HG03196 (cell line): ENCODE measurements around the gene RNF207.

ENCODE experiments used
- ATAC-seq: cut with Tn5 transposase; IDR thresholded peaks from one replicate; pipeline ENCODE4 v1.9.1; 2021; ENCODE audit not compliant: unreplicated experiment

RNF207 gene

DNA sequence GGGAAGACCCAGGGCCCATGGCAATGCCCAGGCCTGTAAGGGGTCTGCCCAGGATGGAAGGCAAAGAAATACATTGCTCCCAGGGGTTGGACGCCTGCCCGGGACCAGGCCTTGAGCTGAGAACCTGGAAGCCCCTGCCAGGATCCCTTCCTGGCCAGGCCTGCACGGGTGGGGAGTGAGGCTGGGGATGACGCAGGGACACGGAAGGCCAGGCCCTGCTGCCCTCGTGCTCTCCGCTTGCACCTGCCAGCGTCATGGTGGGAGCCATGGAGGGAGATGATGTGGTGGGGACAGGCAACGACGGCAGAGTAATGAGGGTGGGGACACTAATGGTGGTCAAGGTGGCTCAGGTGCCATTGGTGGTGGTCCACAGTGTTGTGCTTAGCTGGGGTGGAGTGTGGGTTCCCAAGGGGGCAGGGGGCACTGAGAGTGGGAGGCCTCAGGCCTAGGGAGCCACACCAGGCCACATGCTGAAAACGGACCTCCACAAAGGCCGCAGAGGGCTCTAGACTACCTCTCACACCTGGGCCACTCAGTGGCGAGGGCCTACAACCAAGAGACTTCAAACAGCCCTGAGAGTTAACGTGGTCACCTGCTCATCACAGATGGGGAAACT lies 42.4 kb downstream of the RNF207 start:
- no peak for ATAC-seq

DNA sequence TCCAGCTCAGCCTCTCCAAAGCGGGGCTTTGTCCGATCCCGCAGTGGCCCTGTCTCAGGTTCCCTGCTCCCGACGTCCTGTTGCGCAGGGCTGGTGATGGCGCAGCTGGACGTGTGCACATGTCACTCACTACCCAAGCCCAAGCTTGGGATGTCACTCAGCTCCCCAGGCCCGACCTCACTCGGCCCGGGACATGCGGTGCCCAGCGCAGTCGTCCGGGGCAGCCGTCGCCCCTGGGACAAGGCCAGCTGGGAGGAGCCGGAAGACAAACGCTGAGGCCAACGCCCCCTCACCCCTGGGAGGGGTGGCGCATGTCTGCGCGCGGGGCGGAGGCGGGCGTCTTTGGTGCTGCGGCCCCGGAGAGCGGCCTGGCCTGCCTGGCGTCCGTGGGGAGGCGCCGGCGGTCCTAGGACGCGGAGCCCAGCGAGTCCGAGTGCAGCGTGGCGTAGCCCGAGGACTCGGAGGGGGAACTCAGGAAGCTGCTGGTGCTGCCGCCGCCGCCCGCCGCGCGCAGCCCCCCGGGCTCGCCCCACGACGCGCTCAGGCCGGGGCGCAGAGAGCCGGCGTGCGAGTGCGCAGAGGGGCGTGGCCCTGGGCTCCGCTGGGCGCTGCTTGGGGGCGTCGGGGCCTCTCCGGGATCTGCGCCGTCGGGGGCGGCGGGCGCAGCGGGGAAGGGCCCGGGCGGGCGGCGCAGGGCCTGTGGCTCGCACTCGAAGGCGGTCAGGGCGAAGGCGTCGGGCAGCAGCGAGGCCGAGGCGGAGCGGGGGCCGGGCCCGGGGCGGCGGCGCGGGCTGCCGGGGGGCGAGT lies 43.2 kb downstream of the RNF207 start:
- no peak for ATAC-seq

DNA sequence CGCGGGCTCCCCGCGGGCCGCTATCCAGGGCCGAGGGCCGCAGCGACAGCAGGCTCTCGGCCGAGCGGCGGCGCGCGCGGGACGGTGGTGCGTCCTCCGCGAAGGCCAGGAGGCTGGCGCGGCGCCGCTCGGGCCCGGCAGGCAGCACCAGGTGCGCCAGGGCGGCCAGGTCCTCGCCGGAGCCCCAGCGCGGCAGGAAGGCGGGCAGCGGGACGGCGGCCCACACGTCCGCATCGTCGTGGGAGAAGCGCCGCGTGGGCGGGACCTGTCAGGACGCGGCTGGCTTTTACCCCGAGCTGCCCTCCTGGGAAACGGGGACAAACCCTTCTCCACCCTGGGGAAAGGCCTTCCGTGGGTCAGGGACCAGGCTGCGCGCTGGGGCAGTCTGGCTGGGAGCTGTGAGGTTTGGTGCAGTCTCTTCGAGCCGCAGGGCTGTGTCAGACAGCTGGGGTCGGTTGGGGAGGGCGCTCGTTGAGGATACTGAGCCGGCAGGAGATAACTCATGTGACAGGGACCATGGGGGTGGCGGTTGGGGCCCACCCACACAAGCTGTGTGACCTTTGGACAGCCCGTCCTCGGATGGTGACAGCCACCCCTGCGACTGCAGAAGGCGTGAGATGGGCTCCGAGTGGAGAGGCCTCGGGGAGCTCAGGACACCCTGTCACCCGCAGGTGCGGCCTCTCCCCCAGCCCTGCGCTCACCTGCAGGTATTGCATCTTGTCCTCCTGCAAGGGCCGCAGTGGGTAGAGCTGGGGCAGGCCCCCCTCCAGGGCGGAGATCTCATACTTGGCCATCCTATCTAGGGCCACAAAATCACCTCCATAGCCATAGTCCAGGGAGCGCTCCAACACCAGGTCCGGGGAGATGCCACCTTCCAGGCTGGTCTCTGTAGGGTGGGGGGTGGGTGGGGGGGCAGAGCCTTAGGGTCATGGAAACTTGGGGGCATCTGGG lies 44.1 kb downstream of the RNF207 start:
- ATAC-seq: no peak

DNA sequence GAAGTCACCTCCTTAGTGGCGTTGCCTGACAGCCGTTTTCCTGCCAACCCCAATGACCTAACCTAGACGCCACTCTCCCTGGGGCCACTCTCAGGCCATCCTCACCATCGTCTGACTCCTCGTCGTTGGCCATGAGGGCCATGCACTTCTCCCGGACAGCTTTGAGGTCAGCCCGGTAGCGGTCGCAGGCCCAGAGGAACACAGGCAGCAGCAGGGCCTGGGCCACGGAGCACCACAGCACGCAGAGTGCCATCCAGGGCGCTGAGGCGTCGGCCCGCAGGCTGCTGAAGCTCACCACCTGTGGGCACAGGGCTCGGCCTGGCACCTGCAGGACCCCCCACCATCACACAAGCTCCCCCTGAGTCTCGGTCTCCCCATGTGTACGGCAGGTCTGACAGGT lies 45.3 kb downstream of the RNF207 start:
- ATAC-seq: no peak

DNA sequence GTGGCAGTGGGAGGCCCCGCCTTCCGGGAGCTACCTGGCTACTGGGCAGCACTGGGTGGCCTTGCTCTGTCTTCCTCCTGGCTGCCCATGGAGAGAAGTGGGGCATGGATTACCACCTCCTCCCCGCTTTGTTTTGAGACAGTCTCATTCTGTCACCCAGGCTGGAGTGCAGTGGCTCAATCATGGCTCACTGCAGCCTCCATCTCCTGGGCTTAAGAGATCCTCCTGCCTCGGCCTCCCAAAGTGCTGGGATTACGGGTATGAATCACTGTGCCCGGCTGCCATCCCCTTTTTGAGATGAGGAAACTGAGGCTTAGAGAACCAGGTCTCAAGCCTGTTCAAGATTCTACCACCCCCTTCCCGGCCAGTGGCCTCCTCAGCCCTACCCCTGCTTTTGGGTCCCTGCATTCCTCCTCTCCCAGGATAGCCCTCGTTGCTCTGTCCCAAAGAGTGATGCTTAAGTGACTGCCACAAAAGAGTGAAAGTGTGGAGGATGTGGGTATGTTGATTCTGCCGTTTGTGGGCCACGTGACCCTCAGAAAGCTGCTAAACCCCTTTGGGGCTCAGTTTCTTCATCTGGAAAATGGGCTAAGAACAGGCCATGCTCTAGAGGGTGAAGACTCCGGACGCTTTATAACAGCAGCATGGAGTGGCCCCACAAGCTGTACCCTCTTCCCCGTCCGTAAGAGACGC lies 45.9 kb downstream of the RNF207 start:
- no peak for ATAC-seq

GRCh38 chr1:6252374-6252710 lies 46.4 kb downstream of the RNF207 start:
- no peak for ATAC-seq

GRCh38 chr1:6253380-6253779 lies 47.5 kb downstream of the RNF207 start:
- ATAC-seq: no peak

DNA sequence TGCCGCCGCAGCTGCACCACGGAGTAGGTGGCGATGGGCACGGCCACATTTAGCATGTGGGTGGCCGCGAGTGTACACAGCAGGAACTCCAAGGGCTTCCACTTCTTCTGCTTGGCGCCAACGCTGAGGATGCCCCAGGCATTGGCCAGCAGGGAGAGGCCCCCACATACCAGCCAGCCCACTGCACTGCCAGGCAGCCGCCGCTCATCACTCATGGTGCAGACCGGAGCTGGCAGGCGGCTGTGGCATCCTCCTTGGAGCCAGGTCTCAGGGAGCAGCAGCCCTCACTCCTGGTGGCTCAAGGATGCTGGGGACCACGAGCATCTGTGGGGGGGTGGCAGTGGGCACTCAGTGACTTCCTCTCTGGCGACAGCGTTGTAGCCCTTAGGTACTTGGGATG lies 48.8 kb downstream of the RNF207 start:
- no peak for ATAC-seq

- ATAC-seq: no peak
Observed at GRCh38 chr1:6256645-6257044, 50.7 kb downstream of the RNF207 start.

GRCh38 chr1:6257541-6258069 lies 51.7 kb downstream of the RNF207 start:
- no peak for ATAC-seq

- ATAC-seq: no peak
Observed at GRCh38 chr1:6258675-6259074, 52.8 kb downstream of the RNF207 start.

DNA sequence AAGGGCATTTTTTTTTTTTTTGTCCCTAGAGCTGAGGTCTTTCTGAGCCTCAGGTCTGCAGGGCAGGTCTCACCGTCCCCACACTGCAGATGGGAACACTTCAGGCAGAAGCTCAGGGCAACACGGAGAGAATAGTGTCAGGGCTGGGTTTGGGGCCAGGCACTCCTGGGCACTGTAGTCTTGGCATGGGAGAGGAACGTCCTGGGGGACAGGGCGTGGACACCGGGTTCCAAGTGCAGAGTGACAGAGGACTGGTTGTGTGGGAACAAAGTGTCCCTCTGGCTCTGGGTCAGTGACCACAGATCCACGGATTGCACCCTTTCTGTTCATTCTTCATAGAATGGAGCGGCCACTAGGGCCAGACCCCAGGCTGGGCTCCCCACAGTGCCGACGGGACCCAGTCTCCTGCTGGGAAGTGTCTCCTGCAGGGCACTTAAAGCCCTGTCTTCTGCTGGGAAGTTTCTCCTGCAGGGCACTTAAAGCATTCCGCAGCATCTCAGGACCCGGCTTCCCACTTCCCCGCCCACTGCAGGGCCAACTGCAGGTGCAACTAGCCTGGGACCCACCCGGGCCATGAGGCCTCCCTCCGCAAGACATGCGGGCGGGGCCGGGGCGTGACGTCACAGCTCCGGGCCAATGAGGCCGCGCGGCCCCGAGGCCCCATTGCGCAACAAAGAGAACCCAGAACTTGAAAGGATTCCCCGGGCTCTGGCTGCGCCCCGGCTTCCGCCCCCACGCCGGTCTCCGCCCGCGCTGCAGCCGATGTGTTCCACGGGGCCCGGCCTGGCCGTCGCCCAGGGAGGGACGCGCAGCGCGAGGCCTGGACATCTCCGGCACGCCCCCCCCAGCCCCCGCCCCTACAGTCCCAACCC lies 53.8 kb downstream of the RNF207 start:
- ATAC-seq: no peak

DNA sequence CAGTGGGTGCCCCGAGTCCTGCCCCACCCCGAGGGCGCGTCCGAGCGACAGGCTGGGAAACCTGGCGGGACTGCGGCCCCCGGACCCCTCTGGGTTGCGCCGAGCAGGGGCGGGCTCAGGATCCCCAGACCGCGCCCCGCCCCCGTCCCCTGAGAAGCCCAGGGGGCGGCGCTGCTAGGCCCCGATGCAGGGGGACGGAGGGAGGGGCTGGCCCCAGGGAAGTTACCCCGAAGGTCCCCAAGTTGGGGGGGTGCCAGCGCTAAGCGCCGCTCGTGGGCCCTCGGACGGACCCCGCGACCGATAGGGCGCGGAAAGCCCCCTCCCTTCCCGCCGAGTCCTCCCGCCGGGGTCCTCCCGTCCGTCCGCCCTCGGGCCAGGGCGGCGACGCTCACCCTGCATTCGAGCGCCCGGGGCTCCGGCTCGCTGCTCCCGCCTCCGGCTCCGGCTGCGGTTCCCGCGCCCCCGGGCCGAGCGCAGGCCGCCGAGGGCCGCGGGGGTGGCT lies 54.6 kb downstream of the RNF207 start:
- ATAC-seq: no peak

DNA sequence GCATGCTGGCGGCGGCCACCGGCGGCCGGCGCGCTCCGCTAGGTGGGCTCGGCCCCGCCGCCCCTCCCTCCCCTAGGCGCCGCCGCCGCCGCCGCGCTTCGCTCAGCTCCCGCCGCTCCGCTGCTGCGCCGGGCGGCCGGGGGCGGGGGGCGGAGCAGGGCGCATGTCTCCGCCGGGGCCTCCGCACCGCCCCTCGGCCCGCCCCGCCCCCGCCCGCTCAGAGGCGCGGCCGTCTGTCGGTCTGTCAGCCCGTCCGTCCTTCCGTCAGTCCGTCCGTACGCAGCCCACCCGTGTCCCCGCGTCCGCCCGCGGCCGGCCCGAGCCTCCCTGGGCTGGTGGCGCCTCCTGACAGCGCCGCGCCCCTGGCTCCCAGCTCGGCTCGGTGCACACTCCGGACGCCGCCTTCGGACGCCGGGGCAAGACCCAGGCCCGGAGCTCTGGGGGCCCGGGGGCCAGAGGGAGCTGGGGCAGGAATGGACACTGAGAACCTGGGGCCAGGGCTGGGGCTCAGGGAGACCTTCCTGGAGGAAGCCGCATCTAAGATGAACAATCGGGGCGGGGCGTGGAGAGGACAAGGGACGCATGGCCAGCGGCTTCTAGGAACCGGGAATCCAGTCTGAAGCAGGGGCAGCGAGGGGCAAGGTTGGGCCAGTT lies 55.2 kb downstream of the RNF207 start, which contains the start of gene GPR153:
GPR153 (minus strand) TSS at position 138 of the 654 bp plus-strand sequence. CDS start 6,193 bp downstream, outside the sequence.
- ATAC-seq: no peak

DNA sequence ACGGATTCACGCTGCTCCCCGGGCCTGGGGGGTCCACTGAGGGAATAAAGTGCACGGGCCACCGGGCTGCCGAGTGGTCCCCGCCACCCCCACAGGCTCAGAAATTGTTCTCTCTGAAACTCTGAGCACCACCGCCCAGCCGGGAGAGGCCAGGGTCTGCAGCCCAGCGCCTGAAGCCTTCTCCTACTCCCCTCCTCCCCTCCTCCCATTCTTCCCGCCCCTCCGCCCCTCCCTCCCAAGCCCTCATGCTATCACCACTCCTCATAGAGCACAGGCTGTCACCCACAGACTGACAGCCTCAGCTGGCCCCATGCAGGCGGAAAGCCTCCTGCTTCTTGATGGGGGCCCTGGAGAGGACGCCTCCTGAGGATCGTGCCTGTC lies 55.7 kb downstream of the RNF207 start:
- ATAC-seq: no peak

DNA sequence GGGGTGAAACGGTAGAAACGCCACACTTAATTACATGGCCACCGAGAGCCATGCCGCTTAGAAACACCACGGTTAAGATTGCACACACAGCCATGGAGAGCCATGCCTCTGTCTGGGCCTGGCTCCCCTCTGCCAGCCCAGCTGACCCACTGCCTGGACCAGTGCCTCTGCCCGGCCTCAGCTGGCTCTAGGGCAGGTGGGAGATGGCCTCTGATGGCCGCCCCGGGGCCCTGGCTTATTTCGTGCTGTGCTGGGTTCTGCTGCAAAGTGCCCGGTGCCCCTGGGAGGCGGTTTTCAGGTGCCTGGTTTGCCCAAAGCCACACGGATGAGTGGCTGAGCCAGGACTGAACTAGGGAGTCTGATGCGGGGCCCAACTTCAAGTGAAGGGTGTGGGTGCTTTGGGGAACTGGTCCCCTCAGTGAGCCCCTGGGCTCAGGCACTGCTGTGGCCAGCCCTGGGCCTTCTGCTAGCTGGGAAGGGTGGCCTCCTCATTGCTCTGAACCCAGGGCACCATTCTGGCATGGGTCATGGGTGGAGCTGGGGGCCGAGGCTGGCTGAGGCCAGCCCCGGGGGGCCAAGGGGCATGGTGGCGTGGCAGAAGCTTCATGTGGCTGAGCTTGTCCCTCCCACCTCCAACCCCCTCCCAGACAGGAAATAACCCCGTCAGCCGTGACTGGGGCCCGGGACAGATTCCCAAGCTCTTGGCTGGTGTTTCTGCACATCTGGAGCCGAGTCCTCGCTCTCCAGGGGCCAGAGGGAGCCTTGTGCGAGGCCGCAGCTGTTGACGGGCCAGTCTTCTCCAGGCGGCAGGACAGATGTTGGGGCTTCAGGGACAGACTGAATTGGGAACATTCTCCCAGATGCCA lies 56.9 kb downstream of the RNF207 start:
- no peak for ATAC-seq

DNA sequence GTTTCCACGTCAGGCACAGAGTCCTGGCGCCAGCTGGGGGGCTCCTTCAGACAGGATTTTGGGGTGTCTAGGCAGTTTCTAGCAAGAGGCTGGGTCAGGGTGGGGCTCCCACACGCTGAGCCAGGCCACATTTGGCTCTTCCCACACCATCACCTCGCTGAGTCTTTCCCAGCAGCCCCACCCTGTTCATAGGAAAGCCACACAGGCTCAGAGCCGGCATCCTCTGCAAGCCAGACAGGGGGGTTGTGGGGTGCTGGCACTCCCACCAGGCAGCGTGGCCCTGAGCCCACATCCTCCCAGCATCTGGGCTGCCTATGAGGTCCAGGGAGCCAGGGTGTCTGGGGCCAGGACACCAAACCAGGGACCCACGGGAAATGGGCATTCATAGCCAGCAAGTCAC lies 57.8 kb downstream of the RNF207 start:
- no peak for ATAC-seq

- no peak for ATAC-seq
Observed at GRCh38 chr1:6265151-6265550, 59.2 kb downstream of the RNF207 start.
